Measurements from ENCODE around the gene TNFAIP3. TPM values are rescaled to one million over a fixed set of nuclear protein-coding genes. Genes with fewer than 3 reads are reported as not detected.

TNFAIP3 gene
- total and polyA plus RNA-seq, 2 donors (not counting 1 experiment from before 2014, with no cell fraction given), result 86.2 to 92.0 TPM

GRCh38 chr6:137880746-137881521, 13.9 kb downstream of the TNFAIP3 start:
- no peak overlapping the region for H2AFZ ChIP-seq (ENCODE audit: insufficient read depth, low read depth, low read length, poor library complexity, severe bottlenecking)
- Mint-ChIP-seq H3K27ac (peak overlapping the region; percentile 59), H3K4me1 (peaks cover 22% of the 10 kb centered on the region), H3K9me3 (ENCODE audit: insufficient read depth) (no peaks in the 10 kb centered on the region), H3K27me3 (no peaks in the 10 kb centered on the region), H3K4me3 (no peak overlapping the region)
- H3K9ac ChIP-seq (ENCODE audit: low read length), result no peak overlapping the region
- CTCF ChIA-PET, result interaction anchor here (0.9 to 1.5 kb wide), 4 partner anchors 8 to 173 kb away, joined by 3 to 5 read pairs (median 4); no protein-coding TSS in a partner anchor
- H3K4me2 ChIP-seq (replicated peaks; ENCODE audit: low read depth, low read length, poor library complexity, severe bottlenecking), result no peak overlapping the region
- peaks cover 12% of the 10 kb centered on the region in 2 donors for H3K4me1 ChIP-seq (ENCODE audit: control insufficient read depth in 2 of 2, insufficient read depth in 2 of 2, low read length in 2 of 2)
- H3K79me2 ChIP-seq (ENCODE audit: control insufficient read depth, insufficient read depth, low read length), result peaks cover 47% of the 10 kb centered on the region
- H3K36me3 ChIP-seq (replicated peaks in 1 of 2; ENCODE audit: control extremely low read depth in 1 of 2, control insufficient read depth in 1 of 2, extremely low read depth in 1 of 2, insufficient read depth in 2 of 2, low read length in 1 of 2), result peaks cover 1 to 71% of the 10 kb centered on the region in 2 experiments
- ATAC-seq (ENCODE audit: low read depth) (no peak), DNase-seq (peak; percentile 13)
- H3K27me3 ChIP-seq (replicated peaks in 1 of 4; ENCODE audit: control extremely low read depth in 1 of 4, control insufficient read depth in 3 of 4, insufficient read depth in 4 of 4, low read length in 3 of 4), result no peaks in the 10 kb centered on the region
- H4K20me1 ChIP-seq (ENCODE audit: control insufficient read depth, insufficient read depth, low read length, poor library complexity, severe bottlenecking), result peaks cover 38% of the 10 kb centered on the region
- no peak overlapping the region for H3K4me3 ChIP-seq (ENCODE audit: control extremely low read depth in 1 of 5, extremely low read depth in 1 of 5, insufficient read depth in 1 of 5, low read depth in 2 of 5, low read length in 4 of 5)
- no peaks in the 10 kb centered on the region for H3K9me3 ChIP-seq (ENCODE audit: control extremely low read depth in 1 of 3, control insufficient read depth in 2 of 3, insufficient read depth in 1 of 3, low read length in 2 of 3)
- intact Hi-C loops (cut with micrococcal nuclease), result no loop called here
- TF ChIP-seq EZH2 (IDR thresholded peaks at IDR 0.05; ENCODE audit: borderline replicate concordance, insufficient read depth, low read depth, low read length, poor library complexity, severe bottlenecking) (no peak), CTCF (IDR thresholded peaks at IDR 0.05) (no peak)
- H3K27ac ChIP-seq (ENCODE audit: low read length in 2 of 2), result no peak overlapping the region
- POLR2A ChIA-PET, result interaction anchor here (1.3 kb wide), 1 partner anchor 11 kb away, joined by 4 read pairs; no protein-coding TSS in a partner anchor
- WGBS (ENCODE audit: insufficient coverage), result 84% methylated on average over 19 of the region's 21 CpGs

DNA sequence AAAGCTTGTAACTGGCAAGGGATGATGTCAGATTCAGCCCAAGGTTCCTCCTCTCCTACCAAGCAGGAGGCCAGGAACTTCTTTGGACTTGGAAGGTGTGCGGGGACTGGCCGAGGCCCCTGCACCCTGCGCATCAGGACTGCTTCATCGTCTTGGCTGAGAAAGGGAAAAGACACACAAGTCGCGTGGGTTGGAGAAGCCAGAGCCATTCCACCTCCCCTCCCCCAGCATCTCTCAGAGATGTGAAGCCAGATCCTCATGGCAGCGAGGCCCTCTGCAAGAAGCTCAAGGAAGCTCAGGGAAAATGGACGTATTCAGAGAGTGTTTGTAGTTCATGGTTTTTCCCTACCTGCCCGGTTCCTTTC, 14.4 kb downstream of the TNFAIP3 start:
- no peak overlapping the region for H3K4me3 Mint-ChIP-seq

More for the DNA sequence above, 14.4 kb downstream of the TNFAIP3 start:
- peak; percentile 15 for DNase-seq
- Histone ChIP-seq H3K27me3 (replicated peaks in 1 of 4; ENCODE audit: control extremely low read depth in 1 of 4, control insufficient read depth in 3 of 4, insufficient read depth in 4 of 4, low read length in 3 of 4) (no peaks in the 10 kb centered on the region), H3K27ac (ENCODE audit: low read length in 2 of 2) (no peak overlapping the region), H3K36me3 (replicated peaks in 1 of 2; ENCODE audit: control extremely low read depth in 1 of 2, control insufficient read depth in 1 of 2, extremely low read depth in 1 of 2, insufficient read depth in 2 of 2, low read length in 1 of 2) (peaks cover 1 to 65% of the 10 kb centered on the region in 2 experiments), H3K9ac (ENCODE audit: low read length) (no peak overlapping the region), H3K4me2 (replicated peaks; ENCODE audit: low read depth, low read length, poor library complexity, severe bottlenecking) (no peak overlapping the region), H2AFZ (ENCODE audit: insufficient read depth, low read depth, low read length, poor library complexity, severe bottlenecking) (no peak overlapping the region), H3K4me1 (ENCODE audit: control insufficient read depth in 2 of 2, insufficient read depth in 2 of 2, low read length in 2 of 2) (peaks cover 12% of the 10 kb centered on the region in 2 donors), H4K20me1 (ENCODE audit: control insufficient read depth, insufficient read depth, low read length, poor library complexity, severe bottlenecking) (peaks cover 37% of the 10 kb centered on the region), H3K9me3 (ENCODE audit: control extremely low read depth in 1 of 3, control insufficient read depth in 2 of 3, insufficient read depth in 1 of 3, low read length in 2 of 3) (no peaks in the 10 kb centered on the region), H3K4me3 (ENCODE audit: control extremely low read depth in 1 of 5, extremely low read depth in 1 of 5, insufficient read depth in 1 of 5, low read depth in 2 of 5, low read length in 4 of 5) (no peak overlapping the region), H3K79me2 (ENCODE audit: control insufficient read depth, insufficient read depth, low read length) (peaks cover 41% of the 10 kb centered on the region)
- 92% methylated on average over 6 of the region's 9 CpGs for whole genome bisulfite sequencing (ENCODE audit: insufficient coverage)
- CTCF ChIA-PET, result interaction anchor here (0.9 to 1.5 kb wide), 4 partner anchors 9 to 174 kb away, joined by 3 to 5 read pairs (median 4); no protein-coding TSS in a partner anchor
- TF ChIP-seq CTCF (IDR thresholded peaks at IDR 0.05), result no peak
- TF ChIP-seq EZH2 (IDR thresholded peaks at IDR 0.05; ENCODE audit: borderline replicate concordance, insufficient read depth, low read depth, low read length, poor library complexity, severe bottlenecking), result no peak
- H3K27ac Mint-ChIP-seq, result peak overlapping the region; percentile 32
- H3K9me3 Mint-ChIP-seq (ENCODE audit: insufficient read depth), result no peaks in the 10 kb centered on the region
- no peaks in the 10 kb centered on the region for H3K27me3 Mint-ChIP-seq
- peaks cover 21% of the 10 kb centered on the region for H3K4me1 Mint-ChIP-seq
- POLR2A ChIA-PET, result interaction anchor here (1.3 kb wide), 1 partner anchor 11 kb away, joined by 4 read pairs; no protein-coding TSS in a partner anchor
- intact Hi-C loops (cut with micrococcal nuclease), result no loop called here
- no peak for ATAC-seq (ENCODE audit: low read depth)
